Activated CD4-positive, alpha-beta T cell treated with anti-CD3 and anti-CD28 coated beads for 4 hours (primary cell): Measurements from ENCODE around the gene ACBD7.

Source experiments
- DNase-seq, 2 donors: peaks; one replicate each; pipeline ENCODE4 v3.0.0-alpha.2; 2020

The ACBD7 gene

DNA sequence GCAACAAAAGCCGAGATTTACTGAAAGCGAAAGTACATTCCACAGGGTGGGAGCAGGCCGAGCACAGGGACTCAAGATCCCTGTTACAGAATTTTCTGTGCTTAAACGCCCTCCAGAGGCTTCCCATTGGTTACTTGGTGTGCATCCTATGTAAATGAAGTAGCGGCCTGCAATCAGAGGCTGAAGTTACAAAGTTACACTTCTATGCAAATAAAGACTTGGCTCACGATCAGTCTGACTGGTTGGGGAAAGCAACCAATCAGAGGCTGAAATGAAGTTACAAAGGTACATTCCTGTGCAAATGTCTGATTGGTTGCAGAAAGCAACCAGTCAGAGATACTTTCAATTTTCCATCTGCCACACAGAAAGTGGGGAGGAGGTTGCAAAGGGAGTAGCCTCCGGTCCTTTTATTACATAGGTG lies 4.1 kb downstream of the ACBD7 start:
- DNase-seq = no peak

DNA sequence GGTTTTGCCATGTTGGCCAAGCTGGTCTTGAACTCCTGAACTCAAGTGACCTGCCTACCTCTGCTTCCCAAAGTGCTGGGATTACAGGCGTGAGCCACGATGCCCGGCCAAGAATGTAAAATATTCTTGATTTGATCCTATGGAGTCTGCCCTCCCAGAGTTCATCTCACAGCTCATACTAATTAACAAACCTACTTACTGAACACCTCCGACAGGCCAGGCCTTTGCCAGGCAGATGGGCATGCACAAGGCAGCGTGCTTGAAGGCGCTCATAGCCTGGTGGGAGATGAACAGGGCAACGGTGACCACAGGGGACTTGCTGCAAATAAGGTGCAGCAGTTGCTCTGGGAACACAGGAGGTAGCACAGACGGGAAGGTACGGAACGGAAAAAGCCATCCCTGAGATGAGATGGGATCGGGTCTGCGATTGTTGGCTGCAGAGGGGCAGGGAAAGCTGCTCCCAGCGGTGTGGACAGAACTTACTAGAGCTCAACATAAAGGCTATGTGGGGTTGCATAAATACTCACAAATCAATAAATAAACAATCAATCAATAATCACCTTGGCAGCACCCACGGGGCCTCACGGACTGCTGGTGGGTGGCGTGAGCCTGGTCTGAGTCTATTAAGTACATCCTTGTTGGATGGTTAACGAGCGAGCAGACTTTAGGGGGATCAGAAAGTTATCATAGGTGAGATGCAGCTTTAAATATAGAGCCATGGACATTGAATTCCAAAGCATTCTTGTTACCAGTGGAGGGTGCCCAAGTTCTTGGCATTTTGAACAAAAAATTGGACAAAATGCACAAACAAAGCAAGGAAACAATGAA lies 4.7 kb downstream of the ACBD7 start:
- no peak for DNase-seq

DNA sequence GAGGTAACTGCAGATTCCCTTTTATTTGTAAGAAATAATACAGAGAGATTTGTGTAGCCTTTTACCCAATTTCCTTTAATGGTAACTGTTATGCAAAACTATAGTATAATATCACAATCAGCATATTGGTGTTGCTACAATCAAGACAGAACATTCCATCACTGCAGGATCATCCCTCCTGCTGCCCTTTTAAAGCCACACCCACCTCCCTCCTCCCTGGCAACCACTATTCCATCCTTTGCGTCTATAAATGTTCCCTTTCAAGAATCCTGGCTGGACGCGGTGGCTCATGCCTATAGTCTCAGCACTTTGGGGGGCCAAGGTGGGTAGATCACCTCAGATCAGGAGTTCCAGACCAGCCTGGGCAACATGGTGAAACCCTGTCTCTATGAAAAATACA lies 13.2 kb downstream of the ACBD7 start:
- no peak for DNase-seq

DNA sequence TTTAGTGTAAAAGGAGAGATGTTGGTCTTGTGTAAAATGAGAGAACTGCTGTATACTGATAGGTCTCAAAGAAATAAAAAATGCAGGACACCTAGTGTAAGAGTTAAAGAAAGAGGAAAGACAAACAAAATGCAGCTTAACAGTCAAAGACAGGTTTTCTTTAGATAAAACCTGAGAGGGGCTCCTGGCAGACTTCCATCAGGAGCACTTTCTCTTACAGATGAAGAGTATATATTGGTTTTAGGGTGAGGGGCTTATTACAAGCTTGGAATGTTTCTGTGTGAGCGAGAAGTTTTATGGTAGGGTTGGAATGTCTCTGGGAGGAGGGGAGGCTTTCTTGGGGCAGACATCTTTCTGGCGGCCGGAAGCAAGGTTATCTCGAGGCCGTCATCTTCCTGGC lies 16.2 kb downstream of the ACBD7 start:
- no peak for DNase-seq

DNA sequence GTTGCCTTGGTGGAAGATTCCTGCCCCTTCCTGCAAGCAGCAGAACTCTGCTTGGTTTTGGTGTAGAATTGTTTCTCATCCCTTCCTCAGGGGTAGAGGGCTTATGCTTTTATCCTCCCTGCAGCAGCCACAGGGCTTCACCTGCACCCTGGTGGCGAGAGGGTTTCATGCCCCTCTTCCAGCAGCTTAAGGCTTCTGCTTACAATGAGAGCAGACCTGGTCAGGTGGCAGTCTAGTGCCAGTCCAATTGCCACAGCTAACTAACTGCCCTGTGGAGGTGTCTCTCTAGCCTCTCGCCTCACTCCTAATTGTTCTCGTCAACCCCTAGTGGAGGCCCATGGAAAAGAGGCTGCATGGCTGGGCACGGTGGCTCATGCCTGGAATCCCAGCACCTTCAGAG lies 19.3 kb downstream of the ACBD7 start:
- DNase-seq = no peak

DNA sequence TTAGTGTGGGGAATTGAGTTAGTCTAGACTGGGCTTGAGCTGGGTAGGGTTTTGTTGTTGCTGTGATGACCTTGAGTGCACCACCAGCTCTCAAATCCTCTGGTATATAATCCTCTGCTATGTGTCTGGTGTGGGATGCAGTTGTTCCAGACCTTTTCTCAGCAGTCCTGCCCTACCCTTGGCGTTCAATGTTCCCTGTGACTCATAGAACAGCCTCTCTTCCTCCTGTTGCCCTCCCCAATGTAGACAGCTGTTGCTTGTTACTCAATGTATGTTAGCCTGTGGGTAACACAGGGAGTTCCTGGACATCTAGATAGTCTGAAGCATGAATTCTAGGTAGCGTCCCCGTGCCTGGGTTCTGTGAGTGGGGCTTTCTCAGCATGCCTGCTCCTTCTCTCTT lies 19.8 kb downstream of the ACBD7 start:
- DNase-seq = no peak

DNA sequence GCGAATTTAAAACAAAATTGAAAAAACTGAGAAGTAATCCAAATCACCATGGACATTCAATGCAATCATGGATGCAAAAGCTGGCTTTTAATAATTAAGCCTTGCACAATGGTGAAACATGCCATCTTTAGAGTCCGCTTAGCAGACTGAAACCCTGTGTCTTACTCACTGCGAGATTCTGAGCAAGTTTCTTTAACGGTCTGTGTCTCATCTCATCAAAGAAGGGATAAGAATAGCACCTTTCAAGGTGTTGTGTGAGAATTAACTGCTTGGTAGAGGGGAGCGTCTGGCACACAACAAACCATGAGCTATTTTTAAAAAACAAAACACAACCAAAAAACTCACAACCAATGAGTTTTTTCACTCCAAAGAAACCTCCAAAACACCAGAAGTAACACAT lies 21.4 kb downstream of the ACBD7 start:
- no peak for DNase-seq

DNA sequence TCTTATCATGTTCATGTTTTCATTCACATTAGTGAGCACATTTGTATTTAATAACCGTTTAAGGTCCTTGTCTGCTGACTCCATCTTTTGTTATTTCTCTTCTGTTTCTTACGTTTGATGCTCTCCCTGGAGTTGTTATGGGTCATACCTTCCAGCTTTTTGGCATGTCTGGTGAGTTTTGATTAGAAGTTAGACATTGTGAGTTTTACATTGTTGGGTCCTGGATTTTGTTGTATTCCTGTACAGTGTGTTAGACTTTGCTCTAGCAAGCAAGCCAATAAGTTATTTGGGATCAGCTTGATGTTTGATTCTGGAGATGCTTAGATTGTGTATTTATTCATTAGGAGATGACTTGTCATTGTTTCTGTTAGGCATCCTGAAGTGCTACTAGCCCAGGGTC lies 27.9 kb downstream of the ACBD7 start:
- no peak for DNase-seq

DNA sequence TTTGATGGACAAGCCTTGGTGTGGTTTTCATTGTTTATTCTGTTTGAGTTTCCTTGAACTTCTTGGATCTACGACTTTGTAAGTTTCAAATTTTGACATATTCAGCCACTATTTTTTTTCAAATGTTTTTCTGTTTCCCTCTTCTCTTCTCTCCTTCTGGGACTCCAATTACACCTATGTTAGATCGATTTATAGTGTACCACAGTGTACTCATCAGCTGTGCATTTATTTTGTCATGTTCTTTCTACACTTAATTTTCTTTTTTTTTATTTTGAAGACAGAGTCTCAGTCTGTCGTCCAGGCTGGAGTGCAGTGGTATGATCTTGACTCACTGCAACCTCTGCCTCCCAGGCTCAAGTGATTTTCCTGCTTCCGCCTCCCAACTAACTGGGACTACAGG lies 28.7 kb downstream of the ACBD7 start:
- no peak for DNase-seq

DNA sequence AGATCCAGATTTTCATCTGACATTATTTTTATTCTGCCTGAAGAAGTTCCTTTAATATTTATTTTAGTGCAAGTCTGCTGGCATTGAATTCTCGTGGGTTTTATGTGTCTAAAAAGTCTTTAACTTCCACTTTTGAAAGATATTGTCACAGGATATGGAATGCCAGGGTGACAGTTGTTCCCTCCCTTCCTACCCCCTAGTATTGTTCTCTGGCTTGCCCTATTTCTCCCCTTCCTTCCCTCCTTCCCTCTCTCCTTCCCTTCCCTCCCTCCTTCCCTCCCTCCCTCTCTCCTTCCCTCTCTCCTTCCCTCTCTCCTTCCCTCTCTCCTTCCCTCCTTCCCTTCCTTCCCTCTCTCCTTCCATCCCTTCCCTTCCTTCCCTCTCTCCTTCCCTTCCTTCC lies 29.9 kb downstream of the ACBD7 start:
- no peak for DNase-seq

DNA sequence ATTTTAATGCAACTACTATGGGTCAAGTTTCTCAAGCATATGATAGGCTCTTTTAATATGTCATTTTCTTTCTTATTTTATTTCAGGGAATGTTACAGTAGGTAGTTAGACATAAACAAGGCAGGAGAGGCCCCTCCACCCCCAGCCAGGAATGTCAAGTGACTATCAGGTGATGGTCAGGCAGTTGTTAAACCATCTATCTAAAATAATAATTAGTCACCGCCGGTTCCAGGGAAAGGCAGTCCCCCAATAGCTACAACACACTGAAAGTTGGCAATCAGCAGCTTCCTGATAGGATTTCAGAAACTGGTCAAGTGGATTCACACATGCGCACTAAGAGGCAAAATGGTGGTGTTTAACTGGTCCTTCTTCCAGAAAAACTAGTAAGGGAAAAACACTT lies 35.5 kb downstream of the ACBD7 start:
- no peak for DNase-seq

DNA sequence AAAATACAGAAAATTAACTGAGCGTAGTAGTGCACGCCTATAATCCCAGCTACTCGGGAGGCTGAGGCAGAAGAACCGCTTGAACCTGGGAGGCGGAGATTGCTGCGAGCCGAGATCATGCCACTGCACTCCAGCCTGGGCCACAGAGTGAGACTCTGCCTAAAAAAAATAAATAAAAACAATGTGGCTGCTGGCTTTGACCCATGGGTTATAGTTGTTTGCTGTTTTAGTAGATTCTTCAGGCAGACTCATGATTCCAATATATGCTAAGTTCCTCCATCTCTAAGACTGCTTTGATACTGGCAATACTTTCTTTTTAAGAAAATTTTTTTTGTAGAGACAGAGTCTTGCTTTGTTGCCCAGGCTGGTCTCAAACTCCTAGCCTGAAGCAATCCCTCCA lies 36.5 kb downstream of the ACBD7 start:
- DNase-seq = no peak

DNA sequence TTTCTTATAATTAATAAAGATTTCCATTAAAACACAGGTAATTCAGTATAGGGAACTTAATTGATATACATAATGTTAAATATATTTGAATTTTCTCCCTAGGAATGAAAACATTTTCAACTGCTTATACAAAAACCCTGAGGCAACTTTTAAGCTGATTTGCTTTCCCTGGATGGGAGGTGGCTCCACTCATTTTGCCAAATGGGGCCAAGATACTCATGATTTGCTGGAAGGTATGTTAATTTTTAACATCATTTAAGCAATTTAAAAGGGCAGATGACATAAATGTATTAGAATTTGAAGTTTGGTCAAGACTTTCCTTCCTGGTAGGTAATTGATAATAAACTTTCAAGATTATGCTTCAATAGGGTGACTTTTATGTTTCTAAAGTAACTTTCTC lies 39.0 kb downstream of the ACBD7 start:
- no peak for DNase-seq

DNA sequence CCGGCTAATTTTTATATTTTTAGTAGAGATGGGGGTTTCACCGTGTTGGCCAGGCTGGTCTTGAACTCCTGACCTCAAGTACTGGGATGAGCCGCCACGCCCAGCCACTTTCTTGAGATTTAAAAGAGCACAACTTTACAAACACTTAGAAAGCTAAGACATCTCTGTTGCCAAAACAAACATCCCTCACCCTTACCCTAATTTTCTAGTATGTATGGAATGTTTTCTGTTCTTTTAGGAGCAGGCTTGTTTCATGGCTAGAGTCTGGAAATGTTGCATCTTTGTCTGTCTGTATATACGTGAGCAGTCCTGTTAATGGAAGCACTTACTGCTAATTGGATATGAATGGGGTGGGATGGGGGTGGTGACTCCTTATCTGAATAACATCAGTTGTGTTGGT lies 42.0 kb downstream of the ACBD7 start:
- no peak for DNase-seq

DNA sequence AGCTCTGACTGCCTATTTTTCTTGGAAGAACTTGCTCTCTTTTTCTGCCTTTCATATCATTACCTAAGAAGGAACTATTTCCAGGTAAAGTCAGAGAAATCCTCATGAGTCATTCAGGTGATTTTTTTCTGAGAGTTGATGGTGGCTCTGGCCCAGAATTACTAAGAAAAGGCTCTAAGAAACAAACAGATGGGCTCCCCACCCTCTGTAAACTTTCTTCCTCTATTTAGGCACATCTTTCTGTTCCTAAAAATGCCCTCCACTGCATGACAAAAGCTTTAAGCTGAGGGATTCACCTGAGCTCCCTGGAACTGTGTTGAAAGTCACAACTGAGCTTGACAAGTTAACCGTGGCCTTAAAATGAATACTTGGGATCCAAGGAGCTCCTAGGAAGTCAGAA lies 43.2 kb downstream of the ACBD7 start:
- no peak for DNase-seq

DNA sequence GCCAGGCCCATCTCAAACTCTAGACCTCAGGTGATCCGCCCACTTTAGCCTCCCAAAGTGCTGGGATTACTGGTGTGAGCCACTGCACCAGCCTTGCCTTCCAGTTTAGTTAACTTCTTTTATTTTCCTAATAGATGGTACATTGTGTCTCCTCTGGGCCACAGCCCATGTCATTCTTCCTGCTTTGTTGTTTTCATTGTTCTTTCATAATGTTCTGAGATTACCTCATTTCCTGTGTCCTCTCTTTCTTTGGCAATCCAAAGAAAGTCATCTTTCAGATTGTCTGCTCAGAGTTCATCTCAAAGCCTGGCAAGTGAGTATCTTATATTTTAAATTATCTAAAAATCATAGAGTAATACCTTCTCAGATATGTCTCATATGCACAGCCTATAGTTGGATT lies 44.9 kb downstream of the ACBD7 start, which contains the start of gene OLAH:
Gene OLAH, plus strand, starts transcription at position 270 of the 400 bp plus-strand sequence. CDS start 3,346 bp downstream, outside the sequence.
- no peak for DNase-seq

DNA sequence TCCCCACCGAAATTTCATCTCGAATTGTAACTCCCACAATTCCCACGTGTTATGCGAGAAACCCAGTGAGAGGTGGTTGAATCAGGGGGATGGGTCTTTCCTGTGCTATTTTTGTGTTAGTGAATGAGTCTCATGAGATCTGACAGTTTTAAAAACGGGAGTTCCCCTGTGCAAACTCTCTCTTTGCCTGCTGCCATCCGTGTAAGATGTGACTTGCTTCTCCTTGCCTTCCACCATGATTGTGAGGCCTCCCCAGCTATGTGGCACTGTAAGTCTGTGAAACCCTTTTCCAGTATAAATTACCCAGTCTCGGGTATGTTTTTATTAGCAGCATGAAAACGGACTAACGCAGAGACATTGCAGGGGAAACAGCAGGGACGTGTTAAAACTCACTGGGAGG lies 50.2 kb downstream of the ACBD7 start:
- no peak for DNase-seq

DNA sequence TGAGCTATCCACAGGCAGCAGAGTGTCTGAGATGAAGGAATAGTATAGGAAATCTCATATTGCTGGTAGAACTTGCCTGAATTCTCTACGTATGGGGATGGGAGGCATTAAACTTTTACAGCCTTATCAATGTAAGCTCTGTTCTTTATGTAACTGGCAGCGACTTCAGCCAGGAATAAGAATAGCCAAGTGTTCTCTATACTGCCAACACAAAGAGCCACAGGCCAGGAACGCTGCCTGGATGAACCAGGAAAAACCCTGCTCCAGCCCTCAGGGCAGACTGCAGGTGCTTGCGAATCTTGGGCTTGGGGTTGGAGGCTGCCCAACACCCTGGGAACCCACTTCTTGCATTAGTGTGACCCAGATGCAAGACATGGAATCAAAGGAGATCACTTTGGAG lies 50.9 kb downstream of the ACBD7 start:
- DNase-seq = no peak

DNA sequence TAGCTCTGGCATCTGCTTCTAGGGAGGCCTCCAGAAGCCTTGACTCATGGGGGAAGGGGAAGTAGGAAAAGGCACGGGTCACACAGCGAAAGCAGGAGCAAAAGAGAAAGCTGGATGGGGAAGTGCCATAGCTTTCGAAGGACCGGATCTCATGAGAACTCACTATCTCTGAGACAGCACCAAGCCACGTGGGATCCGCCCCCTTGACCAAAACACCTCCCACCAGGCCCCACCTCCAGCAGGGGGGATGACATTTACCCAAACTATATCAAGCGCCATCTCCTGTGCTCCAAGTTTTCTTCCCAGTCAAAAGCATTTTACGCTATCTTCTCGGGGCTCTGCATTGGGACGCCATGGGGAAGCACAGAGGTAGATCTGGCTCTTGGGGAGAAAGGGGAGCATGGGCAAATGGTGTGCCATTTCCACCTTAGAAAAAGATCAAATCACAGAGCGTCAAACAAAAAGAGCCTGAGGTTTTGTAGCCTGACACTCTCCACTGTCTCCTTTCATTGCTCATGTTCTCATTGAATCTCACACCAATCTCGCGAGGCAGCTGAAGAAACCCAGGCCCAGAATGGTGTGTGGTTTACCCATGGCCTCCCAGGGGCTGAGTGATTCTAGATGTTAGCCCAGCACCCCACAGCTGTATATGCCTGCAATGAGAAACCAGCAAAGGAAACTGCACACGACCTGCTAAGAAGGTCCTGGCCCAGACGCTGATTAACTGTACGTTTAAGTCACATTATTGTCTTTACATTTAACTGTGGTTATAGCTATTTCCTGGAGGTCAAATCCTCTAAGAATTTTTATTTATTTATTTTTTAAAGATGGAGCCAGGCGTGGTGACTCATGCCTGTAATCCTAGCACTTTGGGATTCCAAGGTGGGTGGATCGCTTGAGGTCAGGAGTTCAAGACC lies 52.9 kb downstream of the ACBD7 start:
- DNase-seq = no peak

DNA sequence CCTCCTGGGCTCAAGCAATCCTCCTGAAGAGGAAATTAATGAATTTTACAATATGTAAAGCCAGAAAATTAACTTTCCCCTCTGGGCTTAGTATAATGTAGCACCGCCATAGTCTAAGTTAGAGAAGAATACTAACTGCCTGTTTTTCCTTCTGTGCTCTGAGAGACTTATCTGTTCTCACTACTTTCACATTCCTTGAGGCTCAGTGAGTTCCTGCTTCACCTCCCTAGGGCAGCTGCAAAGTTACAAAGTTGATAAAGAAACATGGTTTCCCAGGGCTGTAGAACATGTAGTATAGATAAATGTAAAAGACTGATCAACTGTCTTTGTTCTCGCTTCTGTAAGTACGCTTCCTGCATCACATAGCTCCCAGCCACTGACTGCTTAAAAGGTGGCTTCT lies 60.8 kb downstream of the ACBD7 start:
- no peak for DNase-seq
